Hematopoietic multipotent progenitor cell treated with erythropoietin and hydrocortisone succinate and interleukin-3 and kit ligand, for 17 days (in vitro differentiated cells): ENCODE results near the gene DYNLT4.
"Not testable (repeated sequence)": the region's sequence is repeated elsewhere in the genome, so short reads cannot be mapped to it uniquely, and the experiment has no call there.

Experiments
- DNase-seq: peaks from one replicate; pipeline ENCODE4 v3.0.0-alpha.2; 2015; ENCODE audit warnings: low spot score

Gene DYNLT4

DNA sequence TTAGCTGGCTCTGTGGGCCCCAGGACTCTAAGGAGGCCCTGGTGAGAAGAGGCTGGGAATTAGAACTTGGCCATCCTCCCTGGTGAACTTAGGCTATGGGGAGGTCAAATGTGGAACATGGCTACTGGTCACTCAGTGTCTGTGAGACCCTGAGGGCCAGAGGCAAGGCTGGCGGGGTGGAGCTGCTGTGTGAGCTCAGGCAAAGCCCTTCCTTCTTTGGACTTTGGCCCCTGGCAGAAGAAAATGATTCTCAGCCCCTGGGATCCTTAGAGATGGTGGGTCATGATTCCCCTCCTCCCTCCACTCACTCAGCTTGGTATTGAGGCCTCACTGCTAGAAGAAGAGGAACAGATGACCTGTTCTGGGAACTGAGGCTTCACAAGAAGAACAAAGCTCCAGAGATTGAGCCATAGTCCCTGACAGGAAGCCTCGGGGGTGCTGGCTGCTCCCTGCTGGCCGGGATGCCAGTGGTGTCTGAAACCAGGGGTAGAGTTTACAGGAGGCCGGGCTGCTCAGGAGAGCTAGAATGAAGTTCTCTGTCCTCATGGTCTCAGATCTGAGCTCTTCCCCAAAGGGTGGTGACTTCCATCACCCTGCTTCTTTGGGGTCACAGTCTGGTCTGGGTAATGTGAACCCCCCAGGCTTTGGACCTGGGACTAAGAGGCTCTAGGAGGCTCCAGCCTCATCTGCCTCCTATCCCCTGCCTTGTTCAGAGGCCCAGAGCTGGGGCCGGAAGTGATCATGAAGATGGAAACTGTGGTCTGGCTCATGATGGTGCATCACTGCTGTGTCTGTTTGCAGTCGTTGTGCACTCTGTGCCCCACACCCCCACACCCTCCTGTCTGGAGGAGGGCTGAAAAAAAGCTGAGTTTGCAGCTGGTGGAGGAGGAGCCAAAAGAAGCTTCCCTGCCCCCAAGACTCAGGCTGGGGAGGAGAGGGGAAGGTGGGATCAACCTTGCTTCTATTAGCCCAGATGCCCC lies 2.1 kb upstream of the DYNLT4 start:
- peak; percentile 41 for DNase-seq

DNA sequence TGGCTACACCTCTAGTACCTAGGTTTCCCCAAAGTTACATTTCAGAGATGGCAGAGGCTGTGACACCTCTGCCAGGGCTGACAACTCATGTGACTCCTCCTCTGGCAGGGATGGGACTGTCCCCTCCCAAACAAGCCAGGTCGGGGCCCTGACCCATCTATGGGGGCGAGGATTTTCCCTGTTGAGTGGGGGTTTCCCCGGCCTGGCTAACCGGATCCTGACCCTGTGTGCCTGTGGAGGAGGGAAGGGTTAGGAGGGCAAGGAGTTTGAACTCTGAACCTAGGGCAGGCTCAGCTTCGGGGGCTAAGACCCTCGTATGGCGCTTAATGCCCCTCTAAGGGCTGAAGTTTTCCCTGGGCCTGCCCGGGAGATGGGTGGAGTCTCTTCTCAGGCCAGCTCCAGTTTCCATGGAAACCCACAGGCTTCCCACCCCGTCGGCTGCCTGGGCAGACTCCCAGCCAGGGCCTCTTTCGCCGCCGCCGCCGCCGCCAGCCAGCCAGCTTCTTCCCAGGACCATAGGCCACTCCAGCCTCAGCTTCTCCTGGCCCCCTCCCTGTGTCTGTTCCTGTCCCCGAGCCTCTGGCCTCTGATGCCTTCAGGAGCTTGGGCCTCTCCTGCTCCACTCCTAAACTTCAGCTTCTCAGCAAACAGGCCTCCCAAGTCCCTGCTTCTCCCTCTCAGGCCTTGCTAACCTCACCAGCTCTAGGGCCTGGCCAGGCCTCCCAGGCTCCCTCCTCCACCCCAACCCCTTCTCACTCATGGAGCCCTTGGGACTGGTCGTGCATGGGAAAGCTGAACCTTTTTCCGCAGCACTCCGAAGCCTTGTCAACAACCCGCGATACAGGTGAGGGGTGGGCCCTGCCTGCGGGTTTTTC lies 1.1 kb upstream of the DYNLT4 start, which contains the start of gene BTBD19:
TSS of gene BTBD19 (plus strand) at position 461 of the 875 bp plus-strand sequence. CDS start at position 759, 298 bp downstream.
- DNase-seq: peak; percentile 86

GRCh38 chr1:44807364-44808062 lies 362 bp upstream of the DYNLT4 start:
- peak; percentile 90 for DNase-seq

DNA sequence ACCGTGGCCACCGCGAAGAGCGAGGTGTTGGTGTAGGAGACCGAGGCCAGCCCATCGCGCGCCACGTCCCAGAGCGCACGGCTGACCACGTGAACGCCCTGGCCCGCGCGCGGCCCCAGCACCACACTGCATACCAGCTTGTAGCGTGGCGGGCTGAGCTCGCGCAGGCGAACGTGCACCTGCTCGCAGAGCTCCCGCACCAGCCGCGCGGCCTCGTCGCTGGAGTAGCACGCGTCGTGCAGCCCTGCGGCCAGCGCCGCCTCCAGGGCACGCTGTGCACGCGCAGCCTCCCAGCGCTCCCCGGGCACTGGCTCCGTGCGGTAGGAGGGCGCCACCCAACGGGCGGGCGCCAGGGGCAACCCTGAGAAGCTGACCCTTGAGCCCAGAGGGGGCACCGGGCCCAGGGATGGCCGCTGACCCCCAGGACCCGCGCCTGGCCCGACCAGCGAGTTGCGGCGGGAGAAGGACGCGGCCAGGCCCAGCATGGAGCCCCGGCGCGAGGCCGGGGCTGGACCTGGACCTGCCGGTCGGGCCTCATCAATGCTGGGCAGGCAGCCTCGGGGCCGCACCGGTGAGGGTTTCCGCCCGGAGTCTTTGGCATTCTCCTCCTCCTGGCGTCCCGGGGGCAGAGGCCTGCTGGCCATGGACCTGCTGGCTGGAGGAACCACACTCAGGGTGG lies 987 bp downstream of the DYNLT4 start:
- no peak for DNase-seq

DNA sequence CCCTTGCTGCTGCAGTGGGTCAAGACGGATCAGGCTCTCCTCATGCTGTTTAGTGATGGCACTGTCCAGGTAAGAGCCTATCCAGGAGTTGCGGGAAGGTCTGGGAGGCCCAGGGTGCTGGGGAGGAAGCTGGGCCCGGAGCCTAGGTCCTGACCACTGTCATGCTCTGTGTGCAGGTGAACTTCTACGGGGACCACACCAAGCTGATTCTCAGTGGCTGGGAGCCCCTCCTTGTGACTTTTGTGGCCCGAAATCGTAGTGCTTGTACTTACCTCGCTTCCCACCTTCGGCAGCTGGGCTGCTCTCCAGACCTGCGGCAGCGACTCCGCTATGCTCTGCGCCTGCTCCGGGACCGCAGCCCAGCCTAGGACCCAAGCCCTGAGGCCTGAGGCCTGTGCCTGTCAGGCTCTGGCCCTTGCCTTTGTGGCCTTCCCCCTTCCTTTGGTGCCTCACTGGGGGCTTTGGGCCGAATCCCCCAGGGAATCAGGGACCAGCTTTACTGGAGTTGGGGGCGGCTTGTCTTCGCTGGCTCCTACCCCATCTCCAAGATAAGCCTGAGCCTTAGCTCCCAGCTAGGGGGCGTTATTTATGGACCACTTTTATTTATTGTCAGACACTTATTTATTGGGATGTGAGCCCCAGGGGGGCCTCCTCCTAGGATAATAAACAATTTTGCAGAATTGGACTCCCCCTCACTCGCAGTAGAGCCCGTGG lies 1.7 kb downstream of the DYNLT4 start:
- DNase-seq: no peak

DNA sequence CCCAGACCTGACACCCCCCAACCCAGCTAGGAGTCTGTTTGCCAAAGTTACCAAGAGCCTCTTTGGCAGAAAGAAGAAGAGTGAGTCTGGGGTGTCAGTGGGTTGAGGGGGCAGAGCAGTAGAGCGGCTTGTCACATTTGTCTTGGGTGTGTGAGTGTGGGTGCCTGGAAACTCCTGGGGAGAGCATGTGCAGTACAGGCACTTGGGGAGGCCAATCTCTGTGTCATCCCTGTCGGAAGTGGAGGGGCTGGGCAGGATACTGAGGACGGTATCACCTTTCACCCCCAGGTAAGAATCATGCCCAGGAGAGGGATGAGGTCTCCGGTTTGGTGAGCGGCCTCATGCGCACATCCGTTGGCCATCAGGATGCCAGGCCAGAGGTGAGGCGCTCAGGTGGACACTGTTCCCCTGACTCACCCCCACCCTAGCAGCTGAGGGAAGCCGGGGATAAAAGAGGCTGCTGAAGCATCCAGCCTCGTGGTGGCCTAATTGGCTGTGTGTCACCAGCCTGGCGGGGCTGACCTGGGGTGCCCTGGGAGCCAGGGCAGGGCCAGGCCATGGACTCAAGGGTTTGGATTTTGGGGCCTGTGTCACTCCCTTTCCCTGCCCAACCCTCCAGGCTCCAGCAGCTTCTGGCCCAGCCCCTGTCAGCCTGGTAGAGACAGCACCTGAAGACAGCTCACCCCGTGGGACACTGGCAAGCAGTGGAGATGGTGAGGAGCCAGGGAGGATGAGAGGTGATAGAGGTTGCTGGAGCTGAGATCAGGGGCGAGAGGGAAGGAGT lies 3.6 kb downstream of the DYNLT4 start:
- DNase-seq: no peak

GRCh38 chr1:44803062-44803311 lies 4.2 kb downstream of the DYNLT4 start:
- peak; percentile 7 for DNase-seq

DNA sequence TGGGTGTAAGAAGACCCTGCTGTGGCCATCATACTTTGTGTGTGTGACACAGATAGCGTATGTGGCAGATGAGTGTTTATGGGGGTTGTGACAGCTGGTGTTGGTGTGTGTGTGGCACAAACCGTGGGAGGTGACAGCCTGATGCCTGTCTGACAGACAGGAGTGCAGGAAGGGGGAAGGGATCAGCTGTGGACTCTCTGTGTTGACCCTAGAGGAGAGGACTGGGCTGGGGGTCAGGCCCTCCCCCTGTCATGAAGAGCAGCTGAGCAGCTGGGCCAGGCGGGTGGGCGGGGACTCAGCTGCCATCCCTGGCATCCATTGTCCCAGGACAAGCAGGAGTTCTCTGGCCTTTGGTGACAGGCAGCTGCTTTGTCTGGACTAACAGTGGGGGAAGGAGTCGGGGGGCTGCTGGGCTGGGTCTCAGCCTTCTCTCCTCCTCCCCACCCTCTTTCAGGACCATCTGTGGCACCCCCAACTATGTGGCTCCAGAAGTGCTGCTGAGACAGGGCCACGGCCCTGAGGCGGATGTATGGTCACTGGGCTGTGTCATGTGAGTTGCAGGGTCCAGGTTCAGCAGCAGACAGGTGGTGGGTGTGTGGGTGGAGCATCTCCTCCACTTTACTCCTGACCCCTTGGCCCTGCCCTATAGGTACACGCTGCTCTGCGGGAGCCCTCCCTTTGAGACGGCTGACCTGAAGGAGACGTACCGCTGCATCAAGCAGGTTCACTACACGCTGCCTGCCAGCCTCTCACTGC lies 4.7 kb downstream of the DYNLT4 start:
- DNase-seq: no peak

DNA sequence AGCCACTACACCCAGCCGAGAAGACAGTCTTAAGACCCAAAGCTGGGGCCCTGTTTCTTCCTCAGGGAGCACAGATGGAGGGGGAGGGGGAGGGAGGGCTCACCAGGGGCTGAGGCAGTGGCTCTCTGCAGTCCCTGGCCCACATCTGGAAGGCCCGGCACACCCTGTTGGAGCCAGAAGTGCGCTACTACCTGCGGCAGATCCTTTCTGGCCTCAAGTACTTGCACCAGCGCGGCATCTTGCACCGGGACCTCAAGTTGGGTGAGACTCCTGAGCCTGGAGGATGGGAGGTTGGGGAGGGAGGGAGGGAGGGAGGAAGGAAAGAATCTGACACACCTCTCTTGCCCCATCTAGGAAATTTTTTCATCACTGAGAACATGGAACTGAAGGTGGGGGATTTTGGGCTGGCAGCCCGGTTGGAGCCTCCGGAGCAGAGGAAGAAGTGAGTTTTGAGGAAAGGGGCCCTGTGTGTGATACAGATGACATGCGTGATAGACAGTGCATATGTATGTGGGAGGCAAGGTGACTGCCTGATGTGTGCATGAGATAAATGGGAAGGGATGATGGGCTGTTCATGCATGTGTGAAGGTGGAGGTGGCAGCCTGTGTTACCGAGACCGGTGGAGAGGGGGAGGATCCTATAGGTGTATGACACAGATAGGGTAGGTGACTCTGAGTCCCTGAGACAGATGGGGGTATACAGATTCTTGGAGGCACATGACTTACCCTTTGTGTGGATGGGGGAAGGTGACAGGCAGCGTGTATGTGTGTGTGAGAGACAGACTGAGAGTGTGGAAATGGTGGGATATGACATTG lies 5.5 kb downstream of the DYNLT4 start:
- DNase-seq: peak; percentile 35

DNA sequence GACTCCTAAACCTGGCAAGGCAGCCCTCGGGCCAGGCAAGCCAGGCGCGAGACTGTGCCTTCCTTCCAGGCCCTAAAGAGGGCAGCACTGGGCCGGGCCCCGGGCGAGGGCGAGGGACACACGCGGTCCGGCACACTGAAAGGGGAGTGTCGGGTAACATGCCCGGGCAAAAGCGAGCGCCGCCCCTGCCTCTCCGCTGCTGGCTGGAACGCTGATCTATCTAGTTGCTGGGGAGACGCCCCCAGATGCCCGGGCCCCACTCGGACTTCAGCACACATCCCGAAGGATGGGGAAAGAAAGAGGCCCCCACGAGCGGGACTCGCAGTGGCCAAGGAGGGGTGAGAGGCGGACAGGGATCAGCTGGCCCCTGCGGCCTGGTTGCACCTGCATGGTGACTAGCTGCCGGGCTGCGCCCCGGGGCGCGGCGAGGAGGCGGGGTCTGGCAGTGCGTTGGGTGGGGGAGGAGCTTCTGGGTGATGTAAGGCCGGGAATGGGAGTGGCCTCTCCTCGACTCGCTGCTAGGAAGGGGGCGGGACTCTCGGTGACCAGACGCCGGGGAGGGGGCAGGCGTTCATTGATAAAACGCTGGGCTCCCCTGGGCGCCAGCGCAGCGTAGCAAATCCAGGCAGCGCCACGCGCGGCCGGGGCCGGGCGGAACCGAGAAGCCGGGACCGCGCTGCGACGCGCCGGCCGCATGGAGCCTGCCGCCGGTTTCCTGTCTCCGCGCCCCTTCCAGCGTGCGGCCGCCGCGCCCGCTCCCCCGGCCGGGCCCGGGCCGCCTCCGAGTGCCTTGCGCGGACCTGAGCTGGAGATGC lies 7.2 kb downstream of the DYNLT4 start, which contains the start of gene PLK3:
TSS of gene PLK3 (plus strand) at position 608 of the 815 bp plus-strand sequence. CDS start at position 695, 87 bp downstream.
- DNase-seq: peak; percentile 98

DNA sequence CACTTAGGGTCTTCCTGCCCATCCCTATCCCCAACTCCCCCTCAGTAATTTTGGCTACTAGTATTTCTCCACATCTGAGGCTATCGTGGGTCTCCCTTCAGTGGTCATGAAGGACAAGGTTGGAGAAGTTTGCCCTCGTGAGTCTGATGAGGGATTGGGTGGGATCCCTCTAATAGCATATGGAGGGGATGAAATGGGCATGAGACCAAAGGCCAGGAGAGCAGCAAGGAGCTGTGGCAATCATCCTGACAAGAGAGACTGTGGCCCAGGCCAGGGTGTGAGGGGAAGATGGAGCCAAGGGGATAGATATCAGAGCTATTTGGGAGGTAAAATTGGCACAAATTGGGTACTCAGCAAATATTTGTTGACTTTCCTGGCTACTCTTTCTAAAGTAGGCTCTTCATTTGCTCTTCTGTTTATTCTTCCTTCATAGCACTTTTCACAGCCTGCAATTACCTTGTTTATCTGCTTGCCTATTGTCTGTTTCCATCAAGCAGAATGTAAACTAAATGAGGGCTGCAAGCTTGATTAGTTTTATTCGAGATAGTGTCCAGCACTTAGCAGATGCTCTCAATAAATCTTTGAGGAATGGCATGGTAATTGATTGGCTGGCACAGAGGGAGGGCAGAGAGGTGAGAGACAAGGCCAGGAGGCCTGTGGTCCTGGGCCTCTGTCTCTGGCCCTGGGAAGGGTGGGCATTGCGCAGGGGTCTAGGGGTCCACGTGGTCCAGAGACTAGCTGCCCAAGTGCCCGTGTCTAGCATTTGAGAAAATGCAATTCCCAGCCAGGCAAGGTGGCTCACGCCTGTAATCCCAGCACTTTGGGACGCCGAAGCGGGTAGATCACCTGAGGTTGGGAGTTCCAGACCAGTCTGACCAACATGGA lies 8.4 kb downstream of the DYNLT4 start:
- peak; percentile 25 for DNase-seq

GRCh38 chr1:44797886-44798285 lies 9.3 kb downstream of the DYNLT4 start:
- DNase-seq: not testable (repeated sequence)

GRCh38 chr1:44792736-44793502 lies 14.2 kb downstream of the DYNLT4 start:
- no peak for DNase-seq

GRCh38 chr1:44790968-44791801 lies 16.0 kb downstream of the DYNLT4 start:
- DNase-seq: no peak
